PC-9 (cell line): ENCODE data around the gene ASTN2.

Source experiments
- CTCF ChIP-seq: fragments of 200-600 bp; sonication (generic); conservative IDR thresholded peaks from 2 replicates; pipeline ENCODE4 v1.6.1; 2017; ENCODE audit warnings: mixed run types, antibody characterized with exemption, mild to moderate bottlenecking, moderate library complexity
- EZH2 ChIP-seq: fragments of 200-600 bp; sonication (generic); IDR thresholded peaks from 2 replicates; pipeline ENCODE4 v1.8.0; 2017; ENCODE audit warnings: antibody characterized with exemption, low read depth

- TF ChIP-seq CTCF (no peak), EZH2 (no peak)
These were observed 209.9 kb downstream of the ASTN2 start for GRCh38 chr9:117204971-117205370.
